HepG2 (cell line): ENCODE data around the gene TBC1D10B. TPM values are rescaled to one million over a fixed set of nuclear protein-coding genes. Genes with fewer than 3 reads are reported as not detected.

Experiments used
- CHD2 ChIP-seq: IDR thresholded peaks from 2 replicates; pipeline ENCODE4 v1.6.1; 2011; ENCODE audit warnings: low read depth, low read length, improper control_type of control experiment
- FOXO1 ChIP-seq: sonication (generic); formaldehyde crosslinking; IDR thresholded peaks from 2 replicates; pipeline ENCODE4 v1.4.0; 2020; ENCODE audit warnings: missing genetic modification reagents
- JUN ChIP-seq: sonication (generic); formaldehyde crosslinking; IDR thresholded peaks from 2 replicates; pipeline ENCODE4 v1.4.0; 2020; ENCODE audit warnings: mild to moderate bottlenecking, missing genetic modification reagents
- MEF2D ChIP-seq: sonication (generic); formaldehyde crosslinking; IDR thresholded peaks from 2 replicates; pipeline ENCODE4 v1.5.1; 2020; ENCODE audit warnings: mild to moderate bottlenecking, missing genetic modification reagents
- NKX3-1 ChIP-seq: sonication (generic); formaldehyde crosslinking; IDR thresholded peaks from 2 replicates; pipeline ENCODE4 v1.5.0; 2020; ENCODE audit warnings: missing genetic modification reagents
- SETDB1 ChIP-seq: sonication (generic); formaldehyde crosslinking; IDR thresholded peaks from 2 replicates; pipeline ENCODE4 v1.5.1; 2020; ENCODE audit warnings: missing genetic modification reagents, mild to moderate bottlenecking, borderline replicate concordance
- SMARCE1 ChIP-seq: fragments of 450-650 bp; IDR thresholded peaks from 2 replicates; pipeline ENCODE4 v1.6.1; 2017; ENCODE audit warnings: borderline replicate concordance
- TCF7L2 ChIP-seq: IDR thresholded peaks from 2 replicates; pipeline ENCODE4 v1.6.1; 2011; ENCODE audit warnings: mild to moderate bottlenecking, low read depth, low read length, moderate library complexity
- ZNF563 ChIP-seq: sonication (generic); formaldehyde crosslinking; IDR thresholded peaks from 2 replicates; pipeline ENCODE4 v1.8.0; 2022; ENCODE audit warnings: mild to moderate bottlenecking, moderate library complexity, missing genetic modification reagents
- polyA plus RNA-seq, 8 experiments: library from polyadenylated mRNA; depleted of rRNA in 3 of 8; stranded (reverse) in 7 of 8; unstranded in 1 of 8; fragments of >200 nt; fragmentation: Illumina TruSeq in 4 of 8; extraction: Trizol in 4 of 8; gene quantifications; 2 replicates each; pipeline versions ENCODE4 v1.2.1 to v1.2.3, GENCODE V29; 2011 to 2016; ENCODE audit warnings: low read depth in 4 of 8, missing spikeins in 1 of 8, mixed read lengths in 1 of 8; ENCODE audit not compliant: insufficient read depth in 1 of 8
- total RNA-seq, 5 experiments: library from RNA; depleted of rRNA; stranded (reverse); fragments of >200 nt; fragmentation: Illumina TruSeq; extraction: Trizol; gene quantifications; 2 replicates each; pipeline ENCODE4 v1.2.3, GENCODE V29; 2016; ENCODE audit warnings: low read depth in 1 of 5
- TF ChIP-seq, protein P1 (sequence below): IDR thresholded peaks from 2 replicates; pipeline ENCODE4 v1.6.1; 2016; ENCODE audit warnings: missing compliant biosample characterization, missing genetic modification reagents, borderline replicate concordance
- TF ChIP-seq, protein P2 (sequence below): sonication (generic); formaldehyde crosslinking; IDR thresholded peaks from 2 replicates; pipeline ENCODE4 v1.8.1; 2023; ENCODE audit warnings: missing genetic modification reagents, inconsistent platforms, borderline replicate concordance
- TF ChIP-seq, protein P3 (sequence below): sonication (generic); formaldehyde crosslinking; IDR thresholded peaks from 2 replicates; pipeline ENCODE4 v1.5.1; 2020; ENCODE audit warnings: missing genetic modification reagents, mild to moderate bottlenecking, borderline replicate concordance
- TF ChIP-seq, protein P4 (sequence below): IDR thresholded peaks from 2 replicates; pipeline ENCODE4 v1.6.1; 2016
- TF ChIP-seq, protein P5 (sequence below): sonication (generic); formaldehyde crosslinking; IDR thresholded peaks from 2 replicates; pipeline ENCODE4 v1.5.0; 2020; ENCODE audit warnings: mild to moderate bottlenecking, missing genetic modification reagents
- TF ChIP-seq, protein P6 (sequence below): sonication (generic); formaldehyde crosslinking; IDR thresholded peaks from 2 replicates; pipeline ENCODE4 v1.4.0; 2020; ENCODE audit warnings: missing genetic modification reagents
- TF ChIP-seq, protein P7 (sequence below): sonication (generic); formaldehyde crosslinking; IDR thresholded peaks from 2 replicates; pipeline ENCODE4 v1.8.0; 2022; ENCODE audit warnings: mild to moderate bottlenecking, missing genetic modification reagents, borderline replicate concordance

TBC1D10B gene
- total and polyA plus RNA-seq, 2 of the 13 experiments (the other 11 are each of a cell fraction or from before 2014, with no cell fraction given): 15.7 to 24.8 TPM

DNA sequence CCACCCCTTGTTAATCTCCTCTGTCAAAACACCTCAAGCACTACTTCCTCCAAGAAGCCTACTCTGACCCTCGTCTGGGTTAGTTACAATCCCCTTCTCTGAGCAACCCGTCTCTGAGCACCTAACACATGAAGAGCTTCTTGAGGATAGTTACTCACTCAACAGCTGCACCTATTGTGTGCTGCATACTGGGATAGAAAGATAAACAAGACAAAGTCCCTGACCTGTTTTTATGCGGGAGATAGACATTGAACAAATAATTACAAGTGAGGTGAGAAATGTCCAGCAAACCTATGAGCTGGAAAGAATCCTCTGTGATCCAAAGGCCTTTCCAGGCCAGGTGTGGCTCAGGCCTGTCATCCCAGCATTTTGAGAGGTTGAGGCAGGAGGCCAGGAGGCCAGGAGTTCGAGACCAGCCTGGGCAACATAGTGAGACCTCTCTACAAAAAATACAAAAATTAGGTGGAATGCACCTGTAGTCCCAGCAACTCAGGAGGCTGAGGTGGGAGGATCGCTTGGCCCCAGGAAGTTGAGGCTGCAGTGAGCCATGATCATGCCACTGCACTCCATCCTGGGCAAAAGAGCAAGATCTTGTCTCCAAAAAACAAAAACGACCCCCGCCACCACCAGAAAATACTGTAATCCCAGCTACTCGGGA is 31.6 kb upstream of the TBC1D10B start (continued):
- TF ChIP-seq, protein P1, sequence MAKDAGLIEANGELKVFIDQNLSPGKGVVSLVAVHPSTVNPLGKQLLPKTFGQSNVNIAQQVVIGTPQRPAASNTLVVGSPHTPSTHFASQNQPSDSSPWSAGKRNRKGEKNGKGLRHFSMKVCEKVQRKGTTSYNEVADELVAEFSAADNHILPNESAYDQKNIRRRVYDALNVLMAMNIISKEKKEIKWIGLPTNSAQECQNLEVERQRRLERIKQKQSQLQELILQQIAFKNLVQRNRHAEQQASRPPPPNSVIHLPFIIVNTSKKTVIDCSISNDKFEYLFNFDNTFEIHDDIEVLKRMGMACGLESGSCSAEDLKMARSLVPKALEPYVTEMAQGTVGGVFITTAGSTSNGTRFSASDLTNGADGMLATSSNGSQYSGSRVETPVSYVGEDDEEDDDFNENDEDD: no peak; the same call in 1 of the 2 replicates
- TF ChIP-seq, protein P2, sequence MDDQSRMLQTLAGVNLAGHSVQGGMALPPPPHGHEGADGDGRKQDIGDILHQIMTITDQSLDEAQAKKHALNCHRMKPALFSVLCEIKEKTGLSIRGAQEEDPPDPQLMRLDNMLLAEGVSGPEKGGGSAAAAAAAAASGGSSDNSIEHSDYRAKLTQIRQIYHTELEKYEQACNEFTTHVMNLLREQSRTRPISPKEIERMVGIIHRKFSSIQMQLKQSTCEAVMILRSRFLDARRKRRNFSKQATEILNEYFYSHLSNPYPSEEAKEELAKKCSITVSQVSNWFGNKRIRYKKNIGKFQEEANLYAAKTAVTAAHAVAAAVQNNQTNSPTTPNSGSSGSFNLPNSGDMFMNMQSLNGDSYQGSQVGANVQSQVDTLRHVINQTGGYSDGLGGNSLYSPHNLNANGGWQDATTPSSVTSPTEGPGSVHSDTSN: no peak
- no peak for TF ChIP-seq TCF7L2
- no peak for TF ChIP-seq SETDB1 (CRISPR knock-in tag)
- TF ChIP-seq ZNF563 (CRISPR knock-in tag): no peak
- TF ChIP-seq MEF2D (CRISPR knock-in tag): peak; percentile 91
- TF ChIP-seq, protein P3, sequence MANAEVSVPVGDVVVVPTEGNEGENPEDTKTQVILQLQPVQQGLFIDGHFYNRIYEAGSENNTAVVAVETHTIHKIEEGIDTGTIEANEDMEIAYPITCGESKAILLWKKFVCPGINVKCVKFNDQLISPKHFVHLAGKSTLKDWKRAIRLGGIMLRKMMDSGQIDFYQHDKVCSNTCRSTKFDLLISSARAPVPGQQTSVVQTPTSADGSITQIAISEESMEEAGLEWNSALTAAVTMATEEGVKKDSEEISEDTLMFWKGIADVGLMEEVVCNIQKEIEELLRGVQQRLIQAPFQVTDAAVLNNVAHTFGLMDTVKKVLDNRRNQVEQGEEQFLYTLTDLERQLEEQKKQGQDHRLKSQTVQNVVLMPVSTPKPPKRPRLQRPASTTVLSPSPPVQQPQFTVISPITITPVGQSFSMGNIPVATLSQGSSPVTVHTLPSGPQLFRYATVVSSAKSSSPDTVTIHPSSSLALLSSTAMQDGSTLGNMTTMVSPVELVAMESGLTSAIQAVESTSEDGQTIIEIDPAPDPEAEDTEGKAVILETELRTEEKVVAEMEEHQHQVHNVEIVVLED (CRISPR knock-in tag): peak; percentile 41; the same call in 1 of the 2 replicates
- TF ChIP-seq, protein P4, sequence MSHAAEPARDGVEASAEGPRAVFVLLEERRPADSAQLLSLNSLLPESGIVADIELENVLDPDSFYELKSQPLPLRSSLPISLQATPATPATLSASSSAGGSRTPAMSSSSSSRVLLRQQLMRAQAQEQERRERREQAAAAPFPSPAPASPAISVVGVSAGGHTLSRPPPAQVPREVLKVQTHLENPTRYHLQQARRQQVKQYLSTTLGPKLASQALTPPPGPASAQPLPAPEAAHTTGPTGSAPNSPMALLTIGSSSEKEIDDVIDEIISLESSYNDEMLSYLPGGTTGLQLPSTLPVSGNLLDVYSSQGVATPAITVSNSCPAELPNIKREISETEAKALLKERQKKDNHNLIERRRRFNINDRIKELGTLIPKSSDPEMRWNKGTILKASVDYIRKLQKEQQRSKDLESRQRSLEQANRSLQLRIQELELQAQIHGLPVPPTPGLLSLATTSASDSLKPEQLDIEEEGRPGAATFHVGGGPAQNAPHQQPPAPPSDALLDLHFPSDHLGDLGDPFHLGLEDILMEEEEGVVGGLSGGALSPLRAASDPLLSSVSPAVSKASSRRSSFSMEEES: peak; percentile 49; the same call in 1 of the 2 replicates
- peak; percentile 76; the same call in 1 of the 2 replicates for TF ChIP-seq JUN (CRISPR knock-in tag)
- TF ChIP-seq, protein P5, sequence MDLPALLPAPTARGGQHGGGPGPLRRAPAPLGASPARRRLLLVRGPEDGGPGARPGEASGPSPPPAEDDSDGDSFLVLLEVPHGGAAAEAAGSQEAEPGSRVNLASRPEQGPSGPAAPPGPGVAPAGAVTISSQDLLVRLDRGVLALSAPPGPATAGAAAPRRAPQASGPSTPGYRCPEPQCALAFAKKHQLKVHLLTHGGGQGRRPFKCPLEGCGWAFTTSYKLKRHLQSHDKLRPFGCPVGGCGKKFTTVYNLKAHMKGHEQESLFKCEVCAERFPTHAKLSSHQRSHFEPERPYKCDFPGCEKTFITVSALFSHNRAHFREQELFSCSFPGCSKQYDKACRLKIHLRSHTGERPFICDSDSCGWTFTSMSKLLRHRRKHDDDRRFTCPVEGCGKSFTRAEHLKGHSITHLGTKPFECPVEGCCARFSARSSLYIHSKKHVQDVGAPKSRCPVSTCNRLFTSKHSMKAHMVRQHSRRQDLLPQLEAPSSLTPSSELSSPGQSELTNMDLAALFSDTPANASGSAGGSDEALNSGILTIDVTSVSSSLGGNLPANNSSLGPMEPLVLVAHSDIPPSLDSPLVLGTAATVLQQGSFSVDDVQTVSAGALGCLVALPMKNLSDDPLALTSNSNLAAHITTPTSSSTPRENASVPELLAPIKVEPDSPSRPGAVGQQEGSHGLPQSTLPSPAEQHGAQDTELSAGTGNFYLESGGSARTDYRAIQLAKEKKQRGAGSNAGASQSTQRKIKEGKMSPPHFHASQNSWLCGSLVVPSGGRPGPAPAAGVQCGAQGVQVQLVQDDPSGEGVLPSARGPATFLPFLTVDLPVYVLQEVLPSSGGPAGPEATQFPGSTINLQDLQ (CRISPR knock-in tag): no peak
- TF ChIP-seq CHD2: no peak
- no peak for TF ChIP-seq NKX3-1 (CRISPR knock-in tag)
- TF ChIP-seq FOXO1 (CRISPR knock-in tag): peak; percentile 90
- TF ChIP-seq, protein P6, sequence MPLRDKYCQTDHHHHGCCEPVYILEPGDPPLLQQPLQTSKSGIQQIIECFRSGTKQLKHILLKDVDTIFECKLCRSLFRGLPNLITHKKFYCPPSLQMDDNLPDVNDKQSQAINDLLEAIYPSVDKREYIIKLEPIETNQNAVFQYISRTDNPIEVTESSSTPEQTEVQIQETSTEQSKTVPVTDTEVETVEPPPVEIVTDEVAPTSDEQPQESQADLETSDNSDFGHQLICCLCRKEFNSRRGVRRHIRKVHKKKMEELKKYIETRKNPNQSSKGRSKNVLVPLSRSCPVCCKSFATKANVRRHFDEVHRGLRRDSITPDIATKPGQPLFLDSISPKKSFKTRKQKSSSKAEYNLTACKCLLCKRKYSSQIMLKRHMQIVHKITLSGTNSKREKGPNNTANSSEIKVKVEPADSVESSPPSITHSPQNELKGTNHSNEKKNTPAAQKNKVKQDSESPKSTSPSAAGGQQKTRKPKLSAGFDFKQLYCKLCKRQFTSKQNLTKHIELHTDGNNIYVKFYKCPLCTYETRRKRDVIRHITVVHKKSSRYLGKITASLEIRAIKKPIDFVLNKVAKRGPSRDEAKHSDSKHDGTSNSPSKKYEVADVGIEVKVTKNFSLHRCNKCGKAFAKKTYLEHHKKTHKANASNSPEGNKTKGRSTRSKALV (CRISPR knock-in tag): no peak
- TF ChIP-seq SMARCE1: no peak
- TF ChIP-seq, protein P7, sequence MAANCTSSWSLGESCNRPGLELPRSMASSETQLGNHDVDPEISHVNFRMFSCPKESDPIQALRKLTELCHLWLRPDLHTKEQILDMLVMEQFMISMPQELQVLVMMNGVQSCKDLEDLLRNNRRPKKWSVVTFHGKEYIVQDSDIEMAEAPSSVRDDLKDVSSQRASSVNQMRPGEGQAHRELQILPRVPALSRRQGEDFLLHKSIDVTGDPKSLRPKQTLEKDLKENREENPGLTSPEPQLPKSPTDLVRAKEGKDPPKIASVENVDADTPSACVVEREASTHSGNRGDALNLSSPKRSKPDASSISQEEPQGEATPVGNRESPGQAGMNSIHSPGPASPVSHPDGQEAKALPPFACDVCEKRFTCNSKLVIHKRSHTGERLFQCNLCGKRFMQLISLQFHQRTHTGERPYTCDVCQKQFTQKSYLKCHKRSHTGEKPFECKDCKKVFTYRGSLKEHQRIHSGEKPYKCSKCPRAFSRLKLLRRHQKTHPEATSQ (CRISPR knock-in tag): no peak
